ENCODE measurements around the gene LCN6.
"Not testable (repeated sequence)": the region's sequence is repeated elsewhere in the genome, so short reads cannot be mapped to it uniquely, and the experiment has no call there.

Gene LCN6

DNA sequence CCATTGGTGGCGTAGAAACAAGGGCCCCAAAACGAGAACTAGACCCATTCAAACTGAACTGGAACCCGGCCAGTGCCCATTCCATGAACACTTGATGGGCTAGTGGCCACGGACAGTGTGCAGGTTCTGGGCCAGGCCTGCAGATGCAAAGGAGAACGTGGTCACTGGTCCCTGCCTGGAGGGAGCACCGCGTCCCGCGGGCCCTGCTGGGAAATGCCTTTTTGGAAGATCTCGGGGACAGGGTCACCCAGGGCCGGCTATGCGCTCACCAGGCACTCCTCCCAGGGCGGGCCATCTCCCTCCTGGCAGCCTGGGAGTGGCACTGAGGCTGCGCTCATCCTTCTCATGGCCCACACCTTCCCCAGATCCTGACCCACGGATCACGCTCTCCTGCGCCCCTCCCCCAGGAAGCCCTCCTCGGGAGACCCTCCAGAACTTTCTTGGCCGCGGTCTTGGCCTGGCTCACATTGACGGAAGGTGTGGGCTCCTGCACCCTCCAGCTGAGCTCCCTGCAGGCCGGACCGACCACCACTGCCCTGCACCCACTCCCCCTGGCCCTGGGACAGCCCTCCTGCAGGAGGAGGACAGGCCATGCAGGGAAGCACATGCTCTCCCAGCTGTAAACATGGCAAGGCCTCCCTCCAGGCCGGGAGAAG lies 38.7 kb downstream of the LCN6 start:
- POLR2A ChIA-PET: no interaction called here
- DNase-seq (ENCODE audit: extremely low spot score): no peak
- CTCF ChIA-PET: no interaction called here
- TF ChIP-seq, protein P1, sequence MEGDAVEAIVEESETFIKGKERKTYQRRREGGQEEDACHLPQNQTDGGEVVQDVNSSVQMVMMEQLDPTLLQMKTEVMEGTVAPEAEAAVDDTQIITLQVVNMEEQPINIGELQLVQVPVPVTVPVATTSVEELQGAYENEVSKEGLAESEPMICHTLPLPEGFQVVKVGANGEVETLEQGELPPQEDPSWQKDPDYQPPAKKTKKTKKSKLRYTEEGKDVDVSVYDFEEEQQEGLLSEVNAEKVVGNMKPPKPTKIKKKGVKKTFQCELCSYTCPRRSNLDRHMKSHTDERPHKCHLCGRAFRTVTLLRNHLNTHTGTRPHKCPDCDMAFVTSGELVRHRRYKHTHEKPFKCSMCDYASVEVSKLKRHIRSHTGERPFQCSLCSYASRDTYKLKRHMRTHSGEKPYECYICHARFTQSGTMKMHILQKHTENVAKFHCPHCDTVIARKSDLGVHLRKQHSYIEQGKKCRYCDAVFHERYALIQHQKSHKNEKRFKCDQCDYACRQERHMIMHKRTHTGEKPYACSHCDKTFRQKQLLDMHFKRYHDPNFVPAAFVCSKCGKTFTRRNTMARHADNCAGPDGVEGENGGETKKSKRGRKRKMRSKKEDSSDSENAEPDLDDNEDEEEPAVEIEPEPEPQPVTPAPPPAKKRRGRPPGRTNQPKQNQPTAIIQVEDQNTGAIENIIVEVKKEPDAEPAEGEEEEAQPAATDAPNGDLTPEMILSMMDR (IDR thresholded peaks at IDR 0.05; ENCODE audit: control extremely low read depth, extremely low read depth, low read depth, missing control alignments): no peak

DNA sequence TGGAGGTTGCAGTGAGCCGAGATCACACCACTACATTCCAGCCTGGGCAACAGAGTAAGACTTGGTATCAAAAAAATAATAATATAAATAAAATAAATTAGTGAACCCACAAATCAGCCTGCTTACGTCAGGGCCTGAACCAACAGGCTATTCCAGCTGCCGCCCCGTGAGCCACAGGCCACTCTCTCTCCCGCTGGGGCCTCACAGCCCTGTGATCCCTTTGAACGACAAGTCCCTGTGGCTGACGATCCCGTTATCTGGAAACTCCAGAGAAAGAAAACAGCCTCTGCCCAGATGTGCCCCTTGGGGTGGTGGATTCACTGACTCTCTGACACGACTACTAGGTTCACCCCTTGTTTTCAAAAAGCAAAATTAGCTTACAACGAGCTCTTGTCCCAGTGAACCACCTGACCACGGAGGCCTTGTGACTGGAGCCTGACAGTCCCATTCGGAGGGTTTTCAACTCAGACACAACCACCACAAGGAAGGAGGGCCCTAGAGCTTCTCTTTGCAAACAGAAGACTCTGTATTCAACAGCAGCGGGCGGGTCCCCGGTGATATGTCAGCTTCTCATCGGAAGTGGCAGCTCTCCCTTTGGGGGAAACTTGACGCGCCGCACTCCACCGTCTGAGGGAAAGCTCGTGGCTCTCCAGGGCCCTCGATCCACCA lies 40.3 kb downstream of the LCN6 start:
- ChIA-PET POLR2A (no interaction called here), CTCF (interaction anchor here (1.1 to 2.7 kb wide), 2 partner anchors 10 to 20 kb away, joined by 3 to 16 read pairs; no protein-coding TSS in a partner anchor)
- TF ChIP-seq, protein P1 (IDR thresholded peaks at IDR 0.05; ENCODE audit: control extremely low read depth, extremely low read depth, low read depth, missing control alignments): no peak
- DNase-seq (ENCODE audit: extremely low spot score): no peak

DNA sequence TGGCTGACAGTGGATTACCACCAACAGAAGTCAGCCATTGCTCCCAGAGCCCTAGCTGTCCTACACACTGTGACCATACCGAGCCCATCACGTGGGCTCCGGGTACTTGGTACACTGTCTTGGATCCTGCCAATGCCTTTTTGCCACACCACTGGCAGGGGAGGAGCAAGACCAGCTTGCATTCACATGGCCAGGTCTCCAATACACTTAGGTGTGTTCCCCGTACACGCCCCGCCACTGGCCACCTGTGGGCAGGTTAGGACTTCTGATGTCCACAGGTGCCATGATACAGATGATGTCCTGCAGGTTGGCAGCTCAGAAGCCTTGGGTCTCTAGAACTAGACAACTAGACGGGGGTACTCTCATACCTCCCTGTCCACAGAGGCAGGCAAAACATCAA lies 41.3 kb downstream of the LCN6 start:
- ChIA-PET CTCF (interaction anchor here (1.2 to 2.7 kb wide), 3 partner anchors 21 to 322 kb away, joined by 3 to 16 read pairs (median 8); no protein-coding TSS in a partner anchor), POLR2A (interaction anchor here (1.2 kb wide), 1 partner anchor 20 kb away, joined by 3 read pairs; no protein-coding TSS in a partner anchor)
- DNase-seq (ENCODE audit: extremely low spot score): no peak
- TF ChIP-seq, protein P1 (IDR thresholded peaks at IDR 0.05; ENCODE audit: control extremely low read depth, extremely low read depth, low read depth, missing control alignments): no peak

DNA sequence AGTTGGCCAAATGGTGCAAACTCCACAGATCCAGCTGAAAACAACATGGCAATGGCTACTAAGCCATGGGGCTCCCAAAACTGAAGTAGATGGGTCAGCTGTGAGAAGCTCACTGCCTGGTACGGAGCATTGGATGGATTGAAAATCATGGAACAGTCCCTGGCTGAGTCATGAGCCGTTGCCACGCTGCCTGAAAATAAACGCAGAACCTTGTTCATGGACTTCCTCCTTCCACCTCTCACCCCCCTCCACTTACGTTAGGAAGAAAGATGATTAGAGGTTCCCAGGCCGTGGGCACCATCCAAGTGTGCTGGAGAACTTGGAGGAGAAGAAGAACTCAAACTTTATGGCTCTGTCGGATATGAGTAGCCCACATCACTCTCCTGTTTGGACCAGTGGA lies 42.8 kb downstream of the LCN6 start:
- DNase-seq (ENCODE audit: extremely low spot score): no peak
- POLR2A ChIA-PET: interaction anchor here (0.8 to 1.2 kb wide), 2 partner anchors 21 to 23 kb away, joined by 3 read pairs; no protein-coding TSS in a partner anchor
- CTCF ChIA-PET: interaction anchor here (0.9 to 1.9 kb wide), 3 partner anchors 10 to 34 kb away, joined by 3 to 8 read pairs (median 5); no protein-coding TSS in a partner anchor
- TF ChIP-seq, protein P1 (IDR thresholded peaks at IDR 0.05; ENCODE audit: control extremely low read depth, extremely low read depth, low read depth, missing control alignments): no peak

DNA sequence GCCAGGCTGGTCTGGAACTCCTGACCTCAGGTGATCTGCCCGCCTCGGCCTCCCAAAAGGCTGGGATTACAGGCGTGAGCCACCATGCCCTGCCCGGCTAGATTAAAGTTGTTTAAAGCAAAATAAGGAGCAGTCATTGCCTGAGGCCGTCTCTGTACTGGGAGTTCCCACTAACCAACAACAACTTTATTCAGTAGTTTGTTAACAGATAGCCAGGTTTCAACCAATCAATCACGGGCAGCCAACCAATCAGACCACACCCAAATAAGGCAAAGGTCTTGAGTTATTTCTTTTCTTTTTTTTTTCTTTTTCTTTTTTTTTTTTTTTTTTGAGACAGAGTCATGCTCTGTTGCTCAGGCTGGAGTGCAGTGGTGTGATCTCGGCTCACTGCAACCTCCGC lies 43.6 kb downstream of the LCN6 start:
- CTCF ChIA-PET: interaction anchor here (0.9 to 1.6 kb wide), 2 partner anchors 11 to 22 kb away, joined by 3 to 5 read pairs; no protein-coding TSS in a partner anchor
- POLR2A ChIA-PET: interaction anchor here (0.8 kb wide), 1 partner anchor 24 kb away, joined by 3 read pairs; no protein-coding TSS in a partner anchor
- not testable (repeated sequence) for DNase-seq (ENCODE audit: extremely low spot score)

DNA sequence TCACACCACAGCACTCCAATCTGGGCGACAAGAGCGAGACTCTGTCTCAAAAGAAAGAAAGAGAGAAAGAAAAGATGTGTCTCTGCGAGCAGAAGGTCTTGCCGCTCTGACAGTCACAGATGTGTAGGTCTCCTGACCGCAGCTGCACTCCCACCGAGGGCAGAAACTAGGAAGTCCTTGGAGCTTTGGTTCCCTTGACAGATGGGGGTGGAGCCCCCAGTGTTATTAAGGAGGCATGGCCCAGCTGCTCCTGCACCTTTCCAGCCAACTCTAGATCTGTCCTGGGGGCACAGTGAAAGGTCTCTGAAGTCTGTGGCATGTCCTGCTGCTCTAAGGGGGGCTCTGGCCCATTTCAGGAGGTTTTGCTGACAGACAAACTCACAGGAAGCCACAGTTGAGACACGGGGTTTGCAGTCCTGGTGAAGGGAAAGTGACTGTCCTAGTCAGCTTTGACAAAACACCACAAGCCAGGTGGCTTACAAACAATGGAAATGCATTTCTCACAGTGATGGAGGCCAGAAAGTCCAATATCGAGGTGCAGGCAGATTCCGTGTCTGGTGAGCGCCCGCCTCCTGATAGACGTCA lies 45.0 kb downstream of the LCN6 start:
- POLR2A ChIA-PET: interaction anchor here (0.7 to 1.1 kb wide), 2 partner anchors 25 to 240 kb away, joined by 3 to 7 read pairs; no protein-coding TSS in a partner anchor

More for the DNA sequence above, 45.0 kb downstream of the LCN6 start:
- CTCF ChIA-PET: interaction anchor here (0.6 to 1.8 kb wide), 4 partner anchors 20 to 32 kb away, joined by 3 to 5 read pairs (median 4); no protein-coding TSS in a partner anchor
- TF ChIP-seq, protein P1 (IDR thresholded peaks at IDR 0.05; ENCODE audit: control extremely low read depth, extremely low read depth, low read depth, missing control alignments): no peak
- DNase-seq (ENCODE audit: extremely low spot score): no peak
